H1 (cell line): ENCODE measurements around the gene WNK2. TPM values are rescaled to one million over a fixed set of nuclear protein-coding genes. Genes with fewer than 3 reads are reported as not detected.

Source experiments
- CTCF ChIA-PET: fragments of 300-600 bp; sonication (Branson Sonifier 250); formaldehyde crosslinking; loops from one replicate; lab custom pipeline; 2021; ENCODE audit not compliant: partially characterized antibody; lab: Charles Lee
- POLR2A ChIA-PET: fragments of 300-600 bp; sonication (Branson Sonifier 250); formaldehyde crosslinking; loops from one replicate; lab custom pipeline; 2021; ENCODE audit warnings: inconsistent platforms; ENCODE audit not compliant: partially characterized antibody; lab: Charles Lee
- DNase-seq, 2 experiments: peaks; one replicate each; pipeline versions ENCODE4 v3.0.0 to v3.0.0-alpha.2; 2010 to 2022; ENCODE audit warnings: low spot score in 2 of 2, low read depth in 1 of 2, mixed read lengths in 1 of 2
- FAIRE-seq: peaks from 2 replicates; lab custom pipeline; 2011; peaks lifted over from hg19 to GRCh38; lab: Jason Lieb, UNC
- H2AFZ ChIP-seq: 2 replicates; pipeline ENCODE4 v1.8.1; 2012; ENCODE audit warnings: low read length, inconsistent platforms
- H2AK5ac ChIP-seq: 2 replicates; pipeline ENCODE4 v1.6.1; 2013; ENCODE audit warnings: low read depth, low read length
- H2BK120ac ChIP-seq: replicated peaks from 2 replicates; pipeline ENCODE3; 2013; ENCODE audit warnings: low read depth, low read length, inconsistent platforms
- H2BK12ac ChIP-seq: 2 replicates; pipeline ENCODE4 v1.6.1; 2013; ENCODE audit warnings: low read depth, low read length
- H2BK15ac ChIP-seq: 2 replicates; pipeline ENCODE4 v1.6.1; 2013; ENCODE audit warnings: low read length
- H2BK20ac ChIP-seq: 2 replicates; pipeline ENCODE4 v1.6.1; 2013; ENCODE audit warnings: low read length
- H2BK5ac ChIP-seq: 2 replicates; pipeline ENCODE4 v1.6.1; 2013; ENCODE audit warnings: low read depth, low read length
- H3K14ac ChIP-seq: 2 replicates; pipeline ENCODE4 v1.6.1; 2013; ENCODE audit warnings: inconsistent platforms; ENCODE audit not compliant: insufficient read length
- H3K18ac ChIP-seq: 2 replicates; pipeline ENCODE4 v1.6.1; 2013; ENCODE audit warnings: low read length; ENCODE audit errors: extremely low read depth
- H3K23ac ChIP-seq: 2 replicates; pipeline ENCODE4 v1.6.1; 2013; ENCODE audit warnings: inconsistent platforms; ENCODE audit not compliant: insufficient read length
- H3K23me2 ChIP-seq: 2 replicates; pipeline ENCODE4 v1.6.1; 2013; ENCODE audit warnings: low read depth, low read length
- H3K27ac ChIP-seq: 2 replicates; pipeline ENCODE4 v1.6.1; 2011; ENCODE audit warnings: low read depth, low read length, inconsistent platforms
- H3K27me3 ChIP-seq, 4 experiments: replicated peaks in 1 of 4; 1 replicate in 1 of 4; 2 replicates in 3 of 4; pipeline versions ENCODE4 v1.6.1 to v1.8.1; 2011 to 2013; ENCODE audit warnings: low read length in 3 of 4, mild to moderate bottlenecking in 3 of 4, inconsistent platforms in 2 of 4, mixed read lengths in 2 of 4, moderate library complexity in 1 of 4; ENCODE audit not compliant: control insufficient read depth in 3 of 4, insufficient read depth in 3 of 4; ENCODE audit errors: extremely low read depth in 1 of 4
- H3K36me3 ChIP-seq, 4 experiments: 2 replicates each; pipeline versions ENCODE4 v1.6.1 to v1.8.1; 2011 to 2013; ENCODE audit warnings: mild to moderate bottlenecking in 4 of 4, low read length in 3 of 4, moderate library complexity in 2 of 4, control low read depth in 1 of 4, inconsistent platforms in 1 of 4; ENCODE audit not compliant: insufficient read depth in 4 of 4, control insufficient read depth in 2 of 4
- H3K4ac ChIP-seq: replicated peaks from 2 replicates; pipeline ENCODE3; 2013; ENCODE audit warnings: low read length, low read depth, mixed read lengths, inconsistent platforms; ENCODE audit not compliant: insufficient read length
- H3K4me1 ChIP-seq, 4 experiments: replicated peaks in 1 of 4; 1 replicate in 1 of 4; 2 replicates in 3 of 4; pipeline versions ENCODE4 v1.6.1 to v1.8.1; 2011 to 2013; ENCODE audit warnings: low read length in 3 of 4, inconsistent platforms in 2 of 4, mixed read lengths in 1 of 4; ENCODE audit not compliant: insufficient read depth in 4 of 4, control insufficient read depth in 3 of 4
- H3K4me2 ChIP-seq, 2 experiments: 2 replicates each; pipeline versions ENCODE4 v1.6.1 to v1.8.1; 2011 to 2013; ENCODE audit warnings: low read depth in 2 of 2, low read length in 2 of 2, control low read depth in 1 of 2, inconsistent platforms in 1 of 2, mild to moderate bottlenecking in 1 of 2; ENCODE audit not compliant: insufficient read depth in 1 of 2
- H3K4me3 ChIP-seq, 4 experiments: fragments of 200-600, 300-600 bp in 1 of 4; sonication (generic), shearing (Covaris generic), sonication (Bioruptor Twin) in 1 of 4; 2 replicates each; pipeline versions ENCODE4 v1.5.1 to v1.8.1; 2011 to 2016; ENCODE audit warnings: low read length in 4 of 4, low read depth in 3 of 4, control low read depth in 2 of 4, inconsistent platforms in 2 of 4, mild to moderate bottlenecking in 2 of 4, mixed read lengths in 1 of 4, moderate library complexity in 1 of 4; ENCODE audit not compliant: insufficient read depth in 2 of 4; ENCODE audit errors: extremely low read depth in 1 of 4
- H3K56ac ChIP-seq: replicated peaks from 2 replicates; pipeline ENCODE3; 2013; ENCODE audit warnings: low read depth, mild to moderate bottlenecking, mixed read lengths, low read length, inconsistent platforms; ENCODE audit not compliant: insufficient read length
- H3K79me1 ChIP-seq: 2 replicates; pipeline ENCODE4 v1.6.1; 2013; ENCODE audit warnings: low read depth, low read length, control low read depth
- H3K79me2 ChIP-seq, 2 experiments: 2 replicates each; pipeline versions ENCODE4 v1.6.1 to v1.8.1; 2012 to 2013; ENCODE audit warnings: low read length in 2 of 2, mild to moderate bottlenecking in 2 of 2, inconsistent platforms in 1 of 2; ENCODE audit not compliant: insufficient read depth in 2 of 2, control insufficient read depth in 1 of 2
- H3K9ac ChIP-seq, 4 experiments: replicated peaks in 1 of 4; 1 replicate in 1 of 4; 2 replicates in 3 of 4; pipeline versions ENCODE4 v1.6.1 to v1.8.1; 2011 to 2013; ENCODE audit warnings: low read depth in 3 of 4, low read length in 3 of 4, control low read depth in 2 of 4, mild to moderate bottlenecking in 2 of 4, moderate library complexity in 2 of 4, inconsistent platforms in 1 of 4; ENCODE audit errors: extremely low read depth in 1 of 4
- H3K9me3 ChIP-seq, 2 experiments: 2 replicates each; pipeline versions ENCODE4 v1.6.1 to v1.8.1; 2012 to 2013; ENCODE audit warnings: mild to moderate bottlenecking in 2 of 2, moderate library complexity in 2 of 2, control low read depth in 1 of 2, inconsistent platforms in 1 of 2, low read depth in 1 of 2, low read length in 1 of 2, mixed read lengths in 1 of 2; ENCODE audit not compliant: insufficient read depth in 2 of 2
- H4K20me1 ChIP-seq, 2 experiments: replicated peaks in 1 of 2; 2 replicates each; pipeline versions ENCODE3 to v1.8.1; 2011 to 2013; ENCODE audit warnings: inconsistent platforms in 2 of 2, low read length in 2 of 2, mild to moderate bottlenecking in 1 of 2; ENCODE audit not compliant: insufficient read depth in 2 of 2, control insufficient read depth in 1 of 2
- H4K5ac ChIP-seq: 2 replicates; pipeline ENCODE4 v1.6.1; 2013; ENCODE audit warnings: low read length, low read depth, mixed read lengths, inconsistent platforms; ENCODE audit not compliant: insufficient read length
- H4K8ac ChIP-seq: 2 replicates; pipeline ENCODE4 v1.8.0; 2013; ENCODE audit warnings: mild to moderate bottlenecking, moderate library complexity, low read length, inconsistent platforms; ENCODE audit not compliant: insufficient read depth; ENCODE audit errors: extremely low read depth
- H4K91ac ChIP-seq: replicated peaks from 2 replicates; pipeline ENCODE3; 2013; ENCODE audit warnings: low read length, mixed read lengths, inconsistent platforms; ENCODE audit not compliant: insufficient read length
- ATF2 ChIP-seq: IDR thresholded peaks from 2 replicates; pipeline ENCODE4 v1.6.1; 2012; ENCODE audit warnings: low read length, inconsistent platforms
- CBX8 ChIP-seq: fragments of 300-800, 300-1000 bp; sonication (generic); IDR thresholded peaks from 2 replicates; pipeline ENCODE4 v1.7.1; 2016; ENCODE audit warnings: low read depth, low read length, borderline replicate concordance
- CHD2 ChIP-seq: IDR thresholded peaks from 2 replicates; pipeline ENCODE4 v1.6.1; 2012; ENCODE audit warnings: low read length, improper control_type of control experiment
- POLR2A ChIP-seq, 2 experiments: IDR thresholded peaks; 1 replicate in 1 of 2; 2 replicates in 1 of 2; pipeline ENCODE4 v1.6.1; 2011; ENCODE audit warnings: low read depth in 2 of 2, low read length in 2 of 2, mild to moderate bottlenecking in 2 of 2; ENCODE audit errors: control extremely low read depth in 1 of 2
- ZNF274 ChIP-seq: IDR thresholded peaks from 2 replicates; pipeline ENCODE4 v1.7.0; 2012; ENCODE audit warnings: low read length, borderline replicate concordance; ENCODE audit errors: extremely low read depth
- WGBS, 2 experiments: shearing (Covaris generic) in 1 of 2; methylation state at CpG; one replicate each; pipeline versions ENCODE4 v1.1.6 to v1.1.7; 2013 to 2015; ENCODE audit warnings: low lambda C conversion rate in 2 of 2, mixed read lengths in 2 of 2, inconsistent platforms in 1 of 2, low coverage in 1 of 2, missing lambda C conversion rate in 1 of 2; ENCODE audit not compliant: insufficient replicate concordance in 2 of 2, insufficient coverage in 1 of 2, insufficient read length in 1 of 2; ENCODE audit errors: extremely low coverage in 1 of 2, missing lambda C conversion rate in 1 of 2; 5-methylcytosine and 5-hydroxymethylcytosine counted together
- polyA plus RNA-seq, 7 experiments: library from polyadenylated mRNA; depleted of rRNA in 3 of 7; stranded (reverse) in 5 of 7; unstranded in 2 of 7; fragments of >200 nt in 5 of 7; fragments of 200-250 nt in 2 of 7; gene quantifications; 1 replicate in 5 of 7; 2 replicates in 1 of 7; 4 replicates in 1 of 7; pipeline versions ENCODE4 v1.2.1 to v1.2.3, GENCODE V29; 2011 to 2013; ENCODE audit warnings: missing spikeins in 2 of 7, mixed read lengths in 2 of 7
- total RNA-seq: library from RNA; stranded (reverse); fragmentation: NEBNext Ultra II Directional; extraction: Animal tissue kit (Norgen Biotek cat#: 25700); gene quantifications from 2 replicates; pipeline ENCODE4 v1.2.1, GENCODE V29; 2021

The WNK2 gene
- total and polyA plus RNA-seq, 2 of the 8 experiments (the other 6 are each of a cell fraction or from before 2014, with no cell fraction given) = 12.0 to 87.2 TPM

- H3K9me3 ChIP-seq = no peaks in the 10 kb centered on the region
- no peak overlapping the region for H2BK15ac ChIP-seq
- H3K4me3 ChIP-seq = no peak overlapping the region
- FAIRE-seq (no peak), DNase-seq (no peak)
- H3K4me1 ChIP-seq = no peaks in the 10 kb centered on the region
- H2BK12ac ChIP-seq = no peak overlapping the region
- H4K91ac ChIP-seq = no peak overlapping the region
- peaks cover 0 to 26% (median 12%) of the 10 kb centered on the region in 4 experiments; a peak in 4 of 8 replicates for H3K36me3 ChIP-seq
- no peak overlapping the region for H3K4ac ChIP-seq
- no peaks in the 10 kb centered on the region; a peak in 1 of 4 replicates for H3K79me2 ChIP-seq
- no peak overlapping the region for H2BK5ac ChIP-seq
- H2AK5ac ChIP-seq = no peak overlapping the region
- H2AFZ ChIP-seq = no peak overlapping the region
- TF ChIP-seq CHD2 (no peak), ATF2 (no peak), CBX8 (no peak), ZNF274 (no peak), POLR2A (IDR thresholded peaks at IDR 0.05; ENCODE audit: control extremely low read depth in 1 of 2, low read depth in 2 of 2, low read length in 2 of 2) (no peak)
- ChIA-PET POLR2A (interaction anchor here (0.6 to 1.0 kb wide), 3 partner anchors 9 to 116 kb away, joined by 3 to 6 read pairs (median 5); no protein-coding TSS in a partner anchor), CTCF (interaction anchor here (0.6 to 1.4 kb wide), 3 partner anchors 10 to 234 kb away, joined by 3 read pairs; no protein-coding TSS in a partner anchor)
- no peak overlapping the region for H2BK120ac ChIP-seq
- H2BK20ac ChIP-seq = no peak overlapping the region
- H4K8ac ChIP-seq = no peak overlapping the region
- H4K5ac ChIP-seq = no peak overlapping the region
- no peak overlapping the region for H3K14ac ChIP-seq
- no peaks in the 10 kb centered on the region for H3K23me2 ChIP-seq
- no peaks in the 10 kb centered on the region for H3K27me3 ChIP-seq
- H4K20me1 ChIP-seq = peaks cover 0 to 2% of the 10 kb centered on the region in 2 experiments
- H3K4me2 ChIP-seq = no peak overlapping the region
- H3K18ac ChIP-seq = no peak overlapping the region
- H3K9ac ChIP-seq = no peak overlapping the region
- no peak overlapping the region for H3K56ac ChIP-seq
- H3K23ac ChIP-seq = no peak overlapping the region
- WGBS, 2 experiments = 81% methylated on average over 4 of the region's 4 CpGs; no CpG with 5 or more reads in 1 of the 2 experiments
- no peaks in the 10 kb centered on the region for H3K79me1 ChIP-seq
- no peak overlapping the region for H3K27ac ChIP-seq
Observed at GRCh38 chr9:93332317-93332716, 148.4 kb downstream of the WNK2 start.
